ENCODE data around the gene GSAP. TPM values are rescaled to one million over a fixed set of nuclear protein-coding genes. Genes with fewer than 3 reads are reported as not detected.

GSAP gene
- polyA plus RNA-seq, 1 experiment = 3.7 TPM

GRCh38 chr7:77290425-77290824 is 125.7 kb downstream of the GSAP start:
- Histone ChIP-seq H3K36me3 (ENCODE audit: control insufficient read depth, insufficient read depth, low read length) (no peaks in the 10 kb centered on the region), H3K4me3 (ENCODE audit: low read depth, low read length) (no peak overlapping the region), H3K27me3 (ENCODE audit: control insufficient read depth, insufficient read depth, low read length) (no peaks in the 10 kb centered on the region)
- no peak for DNase-seq (ENCODE audit: low read depth)
- no peak for TF ChIP-seq CTCF (IDR thresholded peaks at IDR 0.05; ENCODE audit: insufficient read depth, low read depth, low read length)
- ChIA-PET CTCF (no interaction called here), POLR2A (no interaction called here)

- CTCF ChIA-PET = no interaction called here
- no peak for DNase-seq (ENCODE audit: low read depth)
Measured at GRCh38 chr7:77289387-77289786, 126.8 kb downstream of the GSAP start.

GRCh38 chr7:77288676-77289320 is 127.4 kb downstream of the GSAP start:
- H3K4me3 ChIP-seq (ENCODE audit: low read depth, low read length) = no peak overlapping the region
- TF ChIP-seq CTCF (IDR thresholded peaks at IDR 0.05; ENCODE audit: insufficient read depth, low read depth, low read length) = no peak
- no peaks in the 10 kb centered on the region for H3K27me3 ChIP-seq (ENCODE audit: control insufficient read depth, insufficient read depth, low read length)
- no peaks in the 10 kb centered on the region; the same call in 1 of the 2 replicates for H3K36me3 ChIP-seq (ENCODE audit: control insufficient read depth, insufficient read depth, low read length)
- ChIA-PET POLR2A (no interaction called here), CTCF (no interaction called here)
- no peak for DNase-seq (ENCODE audit: low read depth)

More at GRCh38 chr7:77289387-77289786, 126.8 kb downstream of the GSAP start:
- no peak for TF ChIP-seq CTCF (IDR thresholded peaks at IDR 0.05; ENCODE audit: insufficient read depth, low read depth, low read length)
- no peaks in the 10 kb centered on the region for H3K36me3 ChIP-seq (ENCODE audit: control insufficient read depth, insufficient read depth, low read length)
- H3K4me3 ChIP-seq (ENCODE audit: low read depth, low read length) = no peak overlapping the region
- POLR2A ChIA-PET = no interaction called here
- H3K27me3 ChIP-seq (ENCODE audit: control insufficient read depth, insufficient read depth, low read length) = no peaks in the 10 kb centered on the region

- ChIA-PET POLR2A (no interaction called here), CTCF (no interaction called here)
- DNase-seq (ENCODE audit: low read depth) = no peak
- Histone ChIP-seq H3K36me3 (ENCODE audit: control insufficient read depth, insufficient read depth, low read length) (no peaks in the 10 kb centered on the region; the same call in 1 of the 2 replicates), H3K4me3 (ENCODE audit: low read depth, low read length) (no peak overlapping the region), H3K27me3 (ENCODE audit: control insufficient read depth, insufficient read depth, low read length) (no peaks in the 10 kb centered on the region)
- TF ChIP-seq CTCF (IDR thresholded peaks at IDR 0.05; ENCODE audit: insufficient read depth, low read depth, low read length) = no peak
Measured at GRCh38 chr7:77284616-77285015, 131.5 kb downstream of the GSAP start.

- no peak for TF ChIP-seq CTCF (IDR thresholded peaks at IDR 0.05; ENCODE audit: insufficient read depth, low read depth, low read length)
Measured at GRCh38 chr7:77284005-77284404, 132.1 kb downstream of the GSAP start.

More at GRCh38 chr7:77284005-77284404, 132.1 kb downstream of the GSAP start:
- ChIA-PET POLR2A (no interaction called here), CTCF (no interaction called here)
- no peaks in the 10 kb centered on the region for H3K27me3 ChIP-seq (ENCODE audit: control insufficient read depth, insufficient read depth, low read length)
- no peaks in the 10 kb centered on the region; the same call in 1 of the 2 replicates for H3K36me3 ChIP-seq (ENCODE audit: control insufficient read depth, insufficient read depth, low read length)
- no peak for DNase-seq (ENCODE audit: low read depth)
- no peak overlapping the region for H3K4me3 ChIP-seq (ENCODE audit: low read depth, low read length)

Data from BJ (cell line).